G401 (cell line): ENCODE measurements around the gene PIGU. TPM values are rescaled to one million over a fixed set of nuclear protein-coding genes. Genes with fewer than 3 reads are reported as not detected.

Source experiments
- DNase-seq: peaks from one replicate; pipeline ENCODE4 v3.0.0-alpha.2; 2015; ENCODE audit warnings: low spot score
- in situ Hi-C: cut with HindIII; loops from 2 replicates; pipeline ENCODE4 v1.10.0; 2016; ENCODE audit warnings: low sequenced_read_pairs, mixed read lengths
- total RNA-seq: library from RNA; depleted of rRNA; stranded (reverse); fragments of >200 nt; shearing (Covaris generic); gene quantifications from 2 replicates; pipeline ENCODE4 v1.2.3, GENCODE V29; 2014

PIGU gene
- total RNA-seq, 1 experiment from 2014 or later: 11.8 TPM

DNA sequence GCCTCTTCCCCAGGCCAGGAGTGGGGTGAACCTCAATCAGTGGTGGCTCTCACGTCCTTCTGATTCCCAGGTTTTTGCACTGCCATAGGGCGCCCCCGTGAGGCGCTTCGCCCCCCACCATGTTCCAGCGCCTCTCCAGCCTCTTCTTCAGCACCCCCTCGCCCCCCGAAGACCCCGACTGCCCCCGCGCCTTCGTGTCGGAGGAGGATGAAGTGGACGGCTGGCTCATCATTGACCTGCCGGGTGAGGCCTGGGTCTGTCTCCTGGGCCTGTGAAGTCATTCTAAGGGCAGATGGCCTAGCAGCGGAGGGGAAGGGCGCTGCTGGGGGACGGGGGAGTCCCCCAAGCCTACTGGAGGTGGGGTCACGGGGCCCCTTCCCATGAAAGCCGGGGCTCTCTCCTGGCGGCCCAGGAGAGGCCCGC is 31.7 kb upstream of the PIGU start:
- in situ Hi-C loops: no loop called here
- peak; percentile 32 for DNase-seq

DNA sequence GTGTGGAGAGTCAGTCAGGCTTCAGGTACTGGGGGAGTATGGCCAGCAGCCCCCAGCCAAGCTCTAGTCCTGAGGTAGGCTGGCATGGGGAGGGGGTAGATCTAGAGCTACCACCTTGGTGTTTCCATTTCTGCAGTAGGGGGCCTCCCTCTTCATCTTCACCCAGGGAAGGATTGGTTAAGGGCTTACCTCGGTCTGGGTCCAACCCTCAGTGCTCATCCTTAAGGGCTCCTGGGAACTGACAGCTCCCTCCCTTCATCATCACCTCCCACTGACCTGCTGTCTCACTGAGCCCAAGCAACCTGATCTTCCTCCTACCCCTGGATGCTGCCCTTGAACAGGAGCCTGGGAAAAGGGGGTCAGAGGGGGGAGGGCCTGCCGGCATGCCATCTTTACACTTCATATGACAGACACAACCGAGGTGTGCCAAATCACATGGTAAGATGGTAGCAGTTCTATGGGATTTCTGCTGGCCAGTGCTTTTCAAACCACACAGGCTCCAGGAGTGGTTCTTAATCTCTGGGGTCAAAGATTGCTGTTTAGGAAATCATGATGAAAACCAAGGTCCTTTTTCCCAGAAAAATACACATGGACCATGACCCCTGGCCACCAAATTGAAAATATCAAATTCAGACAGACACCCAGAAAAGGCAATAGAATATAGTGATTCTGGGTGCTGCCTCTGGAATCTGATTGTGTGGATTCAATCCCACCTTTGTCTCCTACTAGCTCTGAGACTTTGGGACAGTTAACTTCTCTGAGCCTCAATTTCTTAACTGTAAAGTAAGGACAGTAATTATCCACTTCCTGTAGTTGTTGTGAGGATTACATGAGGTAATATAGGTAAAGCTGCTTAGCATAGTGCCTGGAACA is 30.3 kb upstream of the PIGU start:
- in situ Hi-C loops: no loop called here
- no peak for DNase-seq

DNA sequence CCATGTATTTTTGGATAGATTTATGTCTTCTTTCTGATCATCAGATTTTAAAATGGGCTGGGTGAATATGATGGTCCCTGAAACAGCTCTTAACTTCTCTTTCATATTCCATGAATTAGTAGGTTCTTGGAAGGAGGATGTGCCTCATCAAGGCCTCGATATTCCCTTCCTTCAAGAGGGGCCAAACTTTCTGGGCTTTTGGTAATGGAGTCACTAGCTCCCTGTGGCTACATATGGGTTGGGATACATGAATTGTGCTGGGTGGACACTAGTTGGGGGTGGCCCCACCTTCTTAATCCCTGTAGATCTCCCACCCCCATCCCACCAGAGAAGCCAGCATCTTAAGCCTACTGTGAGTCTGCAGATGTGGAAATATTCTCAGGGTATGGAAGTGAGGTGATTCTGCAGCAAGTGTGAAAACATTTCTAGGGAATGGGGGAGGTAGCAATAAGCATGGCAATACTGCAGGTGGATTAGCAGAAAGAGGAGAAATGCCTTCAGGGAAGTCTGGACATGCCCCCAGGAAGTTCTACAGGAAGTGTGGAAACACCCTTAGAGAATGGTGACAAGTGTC is 29.5 kb upstream of the PIGU start:
- in situ Hi-C loops: no loop called here
- no peak for DNase-seq

GRCh38 chr20:34705397-34706301 is 28.8 kb upstream of the PIGU start:
- in situ Hi-C loops: no loop called here
- no peak for DNase-seq

DNA sequence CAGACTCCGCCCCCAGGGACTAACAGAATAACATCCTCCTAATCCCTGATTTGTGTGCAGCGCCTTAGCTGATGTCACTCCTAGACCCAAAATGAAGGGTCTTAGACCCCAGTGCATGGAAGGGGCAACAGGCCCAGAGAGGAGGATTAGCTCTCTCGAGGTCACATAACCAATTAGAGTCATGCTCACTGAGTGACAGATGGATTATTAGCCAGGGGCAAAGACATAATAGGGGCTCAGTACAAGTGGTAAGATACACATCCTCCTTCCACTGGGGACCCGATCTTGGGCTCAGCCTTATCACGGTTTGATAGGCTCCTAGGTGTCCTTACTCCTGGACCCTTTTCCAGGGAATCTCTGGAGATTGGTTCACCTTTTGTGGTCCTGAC is 28.1 kb upstream of the PIGU start:
- DNase-seq: peak; percentile 26
- in situ Hi-C loops: no loop called here

- DNase-seq: peak; percentile 89
- in situ Hi-C loops: no loop called here
Observed at GRCh38 chr20:34704177-34705007, 27.5 kb upstream of the PIGU start, which contains the start of gene TP53INP2. TSS of gene TP53INP2 (plus strand) at chr20:34704344. CDS start at chr20:34708740, 4,396 bp downstream.

DNA sequence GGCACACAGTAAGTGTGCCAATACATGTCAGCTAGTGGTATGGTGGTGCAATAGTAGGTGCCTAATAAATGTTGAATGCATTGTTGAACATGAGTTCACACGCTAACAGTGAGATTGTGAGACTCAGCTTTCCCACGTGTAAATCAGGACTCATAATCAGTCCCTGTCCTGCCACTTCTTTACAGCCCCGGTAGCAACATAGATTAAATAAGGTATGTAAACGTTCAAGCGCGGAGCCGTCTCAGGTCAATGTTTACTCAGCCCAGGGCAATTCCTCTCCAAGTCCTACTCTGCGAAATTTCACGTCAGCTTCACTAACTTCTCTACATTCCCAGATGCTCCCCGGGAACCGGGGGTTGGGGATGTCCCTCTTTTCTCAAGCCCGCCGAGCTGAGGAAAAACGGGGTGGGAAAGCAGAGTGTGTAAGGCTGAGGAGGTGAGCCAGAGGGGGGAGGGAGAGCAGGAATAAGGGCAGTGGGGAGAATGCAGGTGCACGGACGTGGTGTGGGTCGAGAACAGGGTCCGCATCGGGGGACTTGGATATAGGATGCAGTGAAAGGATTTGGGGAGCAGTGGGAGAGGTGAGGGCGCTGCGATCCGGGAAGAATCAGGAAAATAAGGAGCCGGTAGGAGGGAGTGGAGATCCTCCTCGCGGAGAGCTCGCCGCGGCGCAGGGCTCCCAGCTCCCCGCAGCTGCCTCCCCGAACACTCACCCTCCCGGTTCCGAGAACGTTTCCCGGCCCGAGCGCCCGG is 26.7 kb upstream of the PIGU start:
- in situ Hi-C loops: no loop called here
- DNase-seq: no peak

DNA sequence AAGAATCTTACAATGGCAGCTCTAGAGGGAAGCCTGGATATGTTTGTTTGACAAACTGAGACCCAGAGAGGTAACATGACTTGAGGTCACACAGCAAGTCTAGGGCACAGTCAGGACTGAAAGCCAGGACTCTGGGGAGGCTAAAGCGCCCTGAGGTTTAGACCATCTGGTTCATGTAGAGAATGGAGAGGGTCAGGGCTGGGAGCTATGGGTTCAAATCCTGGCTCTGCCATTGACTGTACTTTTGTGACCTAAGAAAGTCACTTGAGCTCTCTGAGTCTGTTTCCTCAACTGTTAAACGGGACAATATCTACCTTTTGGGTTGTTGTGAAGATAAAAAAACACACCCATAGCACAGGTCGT is 26.1 kb upstream of the PIGU start:
- in situ Hi-C loops: no loop called here
- DNase-seq: no peak

- DNase-seq: no peak
- in situ Hi-C loops: no loop called here
Observed at GRCh38 chr20:34701405-34702085, 24.7 kb upstream of the PIGU start.

DNA sequence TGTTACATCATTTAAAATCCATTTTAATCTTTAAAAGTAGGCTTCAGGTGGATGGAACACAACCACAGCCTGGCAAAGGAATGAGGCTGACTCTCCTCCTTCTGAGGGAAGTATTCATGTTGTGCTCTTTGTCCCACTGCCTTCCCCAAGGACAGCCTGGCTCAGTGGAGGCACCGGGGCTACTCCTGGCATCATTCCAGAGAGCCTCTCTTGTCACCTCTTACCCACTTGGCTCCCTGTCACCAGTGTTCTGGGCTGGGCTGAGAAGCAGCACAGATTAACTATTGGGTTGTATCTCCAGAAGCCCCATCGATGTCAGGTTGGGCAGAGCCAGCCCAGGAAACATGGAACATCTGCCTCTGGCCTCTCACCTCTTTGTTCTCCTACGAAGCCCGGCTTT is 16.5 kb upstream of the PIGU start:
- no peak for DNase-seq
- in situ Hi-C loops: no loop called here

GRCh38 chr20:34691838-34692237 is 14.9 kb upstream of the PIGU start:
- no peak for DNase-seq
- in situ Hi-C loops: no loop called here

DNA sequence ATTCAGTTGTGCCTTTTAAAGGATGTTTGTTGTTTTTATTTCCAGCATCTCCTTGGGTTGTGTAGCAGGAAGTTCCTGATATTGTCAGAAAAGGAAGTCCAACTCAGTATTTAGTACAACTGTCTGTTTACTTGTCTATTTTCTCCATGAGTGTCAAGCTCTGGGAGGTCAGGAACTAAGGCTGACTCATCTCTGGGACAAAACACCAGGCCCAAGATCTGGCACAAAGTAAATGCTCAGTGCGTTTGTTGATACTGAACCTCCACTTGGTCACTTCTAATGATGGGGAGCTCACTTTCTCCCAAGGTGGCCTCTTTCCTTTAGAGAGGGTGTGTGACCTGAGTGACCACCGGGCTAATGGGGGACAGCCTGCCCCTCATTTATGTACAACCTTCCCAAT is 12.6 kb upstream of the PIGU start:
- no peak for DNase-seq
- in situ Hi-C loops: no loop called here

GRCh38 chr20:34683667-34684066 is 6.8 kb upstream of the PIGU start:
- DNase-seq: no peak
- in situ Hi-C loops: no loop called here

DNA sequence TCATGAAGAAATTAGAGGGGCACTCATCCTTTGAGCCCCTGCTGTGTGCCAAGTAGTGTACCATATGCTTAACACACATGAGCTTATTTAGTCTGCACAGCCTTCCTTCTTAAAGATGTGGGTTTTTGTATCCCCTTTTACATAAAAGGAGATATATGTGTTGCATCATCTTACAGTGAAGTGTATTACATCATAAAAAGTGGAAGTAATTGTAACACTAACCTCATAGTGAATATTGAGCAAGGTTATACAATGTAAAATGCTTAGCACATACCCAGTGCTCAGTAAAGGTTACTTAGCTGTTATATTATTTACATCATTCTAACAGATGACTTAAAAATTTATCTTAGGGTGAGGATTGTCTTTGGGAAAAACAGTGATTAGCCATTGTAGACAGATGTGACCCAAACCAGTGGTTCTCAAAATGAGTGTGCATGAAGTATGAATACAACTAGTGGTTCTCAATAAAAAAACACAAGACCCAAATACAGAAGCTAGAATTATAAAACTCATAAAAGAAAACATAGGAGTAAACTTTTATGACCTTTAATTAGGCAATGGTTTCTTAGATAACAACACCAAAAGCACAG is 3.8 kb upstream of the PIGU start:
- in situ Hi-C loops: no loop called here

GRCh38 chr20:34675993-34676641 is 775 bp downstream of the PIGU start:
- in situ Hi-C loops: no loop called here
- DNase-seq: no peak

More for the DNA sequence above, 3.8 kb upstream of the PIGU start:
- DNase-seq: no peak

DNA sequence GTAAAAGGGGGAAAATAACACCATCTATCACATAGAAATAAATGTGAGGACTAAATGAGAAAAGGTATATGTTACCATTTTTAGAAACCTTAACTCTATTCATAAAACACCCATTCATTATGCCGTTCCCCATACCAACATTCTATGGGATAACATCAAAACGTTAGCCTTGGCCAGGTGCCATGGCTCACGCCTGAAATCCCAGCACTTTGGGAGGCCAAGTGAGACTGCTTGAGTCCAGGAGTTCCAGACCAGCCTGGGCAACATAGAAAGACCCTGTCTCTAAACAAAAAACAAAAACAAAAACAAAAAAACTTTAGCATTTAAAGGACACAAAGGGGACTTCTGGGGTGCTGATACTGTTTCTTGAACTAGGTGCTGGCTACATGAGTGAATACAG is 1.3 kb downstream of the PIGU start:
- no peak for DNase-seq
- in situ Hi-C loops: no loop called here

DNA sequence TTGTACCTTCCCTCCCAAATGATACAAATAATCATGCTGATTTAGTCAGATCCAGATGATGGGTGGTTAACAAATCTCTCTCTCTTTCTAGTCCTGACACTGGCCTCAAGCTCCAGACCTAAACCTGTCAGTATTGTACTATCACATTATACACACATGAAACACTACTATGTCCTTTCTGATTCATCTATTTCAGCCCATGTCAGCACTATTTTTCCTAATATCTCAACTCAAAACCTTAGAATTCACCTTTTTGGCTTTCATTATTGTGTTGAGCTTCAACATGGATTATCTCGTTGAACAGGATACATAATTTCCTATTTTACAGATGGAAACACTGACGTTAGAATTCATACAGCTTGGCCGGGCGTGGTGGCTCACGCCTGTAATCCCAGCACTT is 3.5 kb downstream of the PIGU start:
- in situ Hi-C loops: no loop called here

More for the DNA sequence above, 3.5 kb downstream of the PIGU start:
- DNase-seq: no peak
